GM19023 (cell line): Measurements from ENCODE around the gene IFIT2.
"Not testable (repeated sequence)": the region's sequence is repeated elsewhere in the genome, so short reads cannot be mapped to it uniquely, and the experiment has no call there.

Source experiments
- ATAC-seq: cut with Tn5 transposase; IDR thresholded peaks from one replicate; pipeline ENCODE4 v1.9.1; 2021; ENCODE audit warnings: mild to moderate bottlenecking, moderate library complexity; ENCODE audit not compliant: unreplicated experiment

Gene IFIT2

GRCh38 chr10:89301721-89302445 is at the start of gene IFIT2:
Gene IFIT2 (plus strand): TSS chr10:89302046. CDS start chr10:89302124, 78 bp downstream.
- peak; percentile 58 for ATAC-seq

- ATAC-seq: no peak
Measured at GRCh38 chr10:89252225-89252585, 49.6 kb upstream of the IFIT2 start.

GRCh38 chr10:89255091-89255579 is 46.7 kb upstream of the IFIT2 start:
- not testable (repeated sequence) for ATAC-seq

DNA sequence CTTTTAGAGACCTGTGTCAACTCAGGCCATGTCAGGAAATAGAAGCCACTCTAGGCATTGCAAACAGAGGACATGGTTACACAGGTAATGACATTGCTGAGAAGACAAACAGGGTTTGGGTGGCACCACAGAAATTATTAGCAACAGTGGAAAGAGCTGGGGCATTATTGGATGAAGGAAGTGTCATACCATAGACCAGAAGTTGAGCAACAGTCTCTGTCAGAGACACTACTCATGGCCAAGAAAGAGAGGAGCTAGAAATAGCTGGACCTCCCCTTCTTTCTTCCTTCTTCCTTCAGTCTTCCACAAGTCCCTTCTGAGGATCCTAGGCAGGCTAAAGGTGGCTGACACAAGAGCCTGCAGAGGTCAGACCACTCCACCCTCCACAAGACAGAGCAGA is 46.1 kb upstream of the IFIT2 start:
- no peak for ATAC-seq

- ATAC-seq: no peak
Measured at GRCh38 chr10:89256340-89256739, 45.5 kb upstream of the IFIT2 start.

GRCh38 chr10:89256962-89257361 is 44.9 kb upstream of the IFIT2 start:
- ATAC-seq: no peak

DNA sequence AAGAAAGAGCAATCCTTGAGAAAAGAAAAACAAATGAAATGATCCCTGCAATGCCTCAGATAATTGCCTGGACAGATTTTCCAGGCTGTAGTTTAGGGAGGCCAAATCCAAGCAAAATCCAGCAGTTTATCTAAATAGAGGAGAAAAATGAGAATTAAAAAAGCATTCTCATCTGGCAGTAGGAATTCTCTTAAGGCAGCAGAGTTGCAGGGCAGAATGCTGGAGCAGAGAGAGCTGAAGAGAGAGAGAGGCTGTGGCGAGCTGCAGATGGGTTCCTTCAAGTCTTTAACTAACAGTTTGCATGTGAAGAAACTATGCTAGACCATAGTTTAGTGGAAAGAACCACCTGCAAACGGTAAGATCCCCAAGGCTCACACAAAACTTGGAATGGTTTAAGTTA is 44.3 kb upstream of the IFIT2 start:
- ATAC-seq: no peak

- no peak for ATAC-seq
Measured at GRCh38 chr10:89258881-89259280, 43.0 kb upstream of the IFIT2 start.

- no peak for ATAC-seq
Measured at GRCh38 chr10:89262086-89263051, 39.5 kb upstream of the IFIT2 start.

DNA sequence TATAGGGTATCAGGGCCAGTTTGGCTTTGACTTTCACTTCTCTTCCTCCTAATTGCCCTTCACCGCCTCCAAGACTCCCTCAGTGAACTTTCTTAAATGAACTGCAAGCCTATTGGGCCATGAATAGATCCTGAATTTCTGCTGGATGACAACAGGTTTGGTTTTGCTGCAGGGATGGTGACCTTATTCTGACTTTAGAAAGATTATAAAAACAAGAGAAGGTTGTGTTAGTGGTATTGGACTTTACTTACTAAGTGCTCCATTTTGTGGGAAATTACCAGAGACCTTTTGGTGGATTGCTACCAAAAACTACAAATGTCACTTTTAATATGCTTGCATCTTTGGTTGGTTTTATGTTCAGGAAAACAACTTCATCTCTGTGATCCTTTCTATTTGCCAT is 38.8 kb upstream of the IFIT2 start:
- no peak for ATAC-seq

GRCh38 chr10:89263531-89263930 is 38.3 kb upstream of the IFIT2 start:
- no peak for ATAC-seq

DNA sequence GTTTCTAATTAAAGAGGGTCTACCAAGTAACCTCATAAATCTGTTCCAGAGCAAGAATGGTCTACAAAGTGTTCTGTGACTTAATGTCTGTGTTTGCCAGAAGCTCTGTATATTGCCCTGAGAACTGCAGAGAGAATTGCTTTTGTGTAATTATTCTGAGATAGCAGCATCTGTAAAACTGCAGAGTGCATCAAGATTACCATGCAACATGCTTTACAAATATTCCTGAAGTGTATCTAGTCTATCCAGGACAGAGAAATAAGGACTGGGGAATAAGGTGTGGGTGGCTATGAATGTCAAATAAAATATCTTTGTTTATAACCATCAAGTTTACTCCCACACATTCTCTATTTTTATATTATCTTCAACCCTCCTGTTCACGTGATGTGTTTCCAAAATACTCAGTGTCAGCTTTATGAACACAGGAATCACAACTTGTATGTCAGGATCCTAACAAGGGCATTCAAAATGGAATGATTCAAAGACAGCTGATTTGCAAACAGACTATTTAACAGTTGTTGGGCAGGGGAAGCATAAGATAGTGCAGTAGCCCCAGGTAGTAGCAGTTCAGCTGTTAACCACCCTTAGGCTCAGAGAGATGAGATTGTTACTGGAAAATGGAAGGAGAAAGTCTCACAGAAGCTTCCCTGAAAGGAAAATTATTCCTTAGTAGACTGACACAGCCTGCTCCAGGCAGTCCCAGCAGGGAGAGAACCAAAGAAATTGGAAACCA is 35.0 kb upstream of the IFIT2 start:
- no peak for ATAC-seq

DNA sequence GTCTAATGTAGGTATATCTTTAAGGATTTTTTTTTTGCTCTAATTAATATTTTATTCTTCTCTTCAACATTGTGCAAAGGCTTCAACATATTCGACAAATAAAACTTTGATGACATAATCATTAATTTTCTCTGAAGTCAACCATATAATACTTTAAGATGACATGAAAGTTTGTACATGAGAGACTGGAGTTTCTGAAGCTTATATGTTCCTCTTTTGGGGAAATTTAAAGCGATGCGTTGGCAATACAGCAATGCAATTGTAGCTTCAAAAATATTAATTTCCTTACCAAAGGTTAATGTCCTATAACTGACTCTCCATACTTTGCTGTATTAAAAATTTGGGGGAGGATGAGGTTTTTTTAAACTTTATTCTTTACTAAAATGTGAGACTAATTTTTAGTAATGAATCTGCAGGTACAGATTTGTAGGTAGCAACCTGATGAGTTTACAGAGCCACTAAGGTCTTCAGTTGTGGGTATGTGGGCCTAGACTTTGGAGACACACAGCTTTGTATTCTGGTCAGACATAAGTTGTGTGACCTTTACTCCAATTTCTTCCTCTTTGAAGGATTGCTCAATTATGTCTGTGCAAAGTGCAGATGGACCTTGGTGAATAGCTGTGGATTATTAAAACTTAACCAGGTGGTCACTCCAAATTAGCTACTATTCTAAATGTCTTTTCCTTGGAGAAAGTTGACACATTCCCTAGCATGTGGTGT is 32.3 kb upstream of the IFIT2 start:
- ATAC-seq: no peak

GRCh38 chr10:89270153-89270483 is 31.7 kb upstream of the IFIT2 start:
- ATAC-seq: no peak

DNA sequence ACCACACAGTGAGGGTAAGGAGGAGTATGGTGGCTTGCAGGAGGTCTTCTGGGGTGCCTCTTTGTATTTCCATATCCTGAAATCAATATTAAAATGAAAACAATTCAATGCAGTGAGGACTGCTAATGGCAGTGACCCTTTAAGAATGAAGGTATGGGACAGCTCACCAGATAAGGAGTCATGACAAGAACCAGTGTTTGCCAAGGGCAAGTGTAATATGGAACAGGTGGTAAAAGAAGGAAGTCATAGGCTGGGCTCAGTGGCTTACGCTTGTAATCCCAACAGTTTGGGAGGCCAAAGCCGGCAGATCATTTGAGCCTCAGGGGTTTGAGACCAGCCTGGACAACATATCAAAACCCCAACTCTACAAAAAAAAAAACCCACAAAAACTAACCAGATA is 30.3 kb upstream of the IFIT2 start:
- no peak for ATAC-seq

DNA sequence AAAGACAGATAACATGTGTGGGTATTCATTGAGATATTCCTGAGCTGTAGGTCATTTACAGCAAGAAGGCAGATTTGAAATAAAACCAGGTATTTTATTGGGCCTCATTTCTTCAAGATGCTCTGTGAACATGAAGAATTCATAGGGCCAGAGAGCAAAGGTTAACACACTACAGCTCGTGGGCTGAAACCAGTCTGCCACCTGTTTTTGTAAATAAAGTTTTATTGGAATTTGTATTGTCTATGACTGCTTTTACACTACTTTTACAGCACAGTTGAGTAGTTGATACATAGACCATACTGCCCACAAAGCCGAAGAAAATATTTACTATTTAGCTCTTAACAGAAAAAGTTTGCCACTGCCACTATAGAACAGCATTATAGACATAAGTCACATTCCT is 28.2 kb upstream of the IFIT2 start:
- no peak for ATAC-seq

DNA sequence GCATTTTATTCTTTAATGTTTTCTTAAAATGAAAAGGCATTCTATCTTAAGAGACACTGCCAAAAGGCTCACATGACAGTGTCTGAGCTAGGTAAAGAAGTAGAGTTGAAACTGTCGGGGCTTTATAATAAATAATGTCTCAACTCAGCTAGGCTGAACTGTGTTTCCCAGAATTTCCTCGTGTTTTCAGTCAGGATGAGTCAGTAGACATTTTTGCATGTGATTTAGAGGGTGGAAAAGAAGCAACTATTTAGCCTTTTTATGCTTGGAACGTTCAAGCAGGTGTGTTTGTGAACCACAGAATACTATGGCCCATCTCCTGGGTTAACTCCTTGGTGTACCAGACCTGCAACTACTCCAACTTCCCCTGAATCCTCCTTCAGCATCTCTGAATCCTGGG is 26.9 kb upstream of the IFIT2 start:
- ATAC-seq: no peak

DNA sequence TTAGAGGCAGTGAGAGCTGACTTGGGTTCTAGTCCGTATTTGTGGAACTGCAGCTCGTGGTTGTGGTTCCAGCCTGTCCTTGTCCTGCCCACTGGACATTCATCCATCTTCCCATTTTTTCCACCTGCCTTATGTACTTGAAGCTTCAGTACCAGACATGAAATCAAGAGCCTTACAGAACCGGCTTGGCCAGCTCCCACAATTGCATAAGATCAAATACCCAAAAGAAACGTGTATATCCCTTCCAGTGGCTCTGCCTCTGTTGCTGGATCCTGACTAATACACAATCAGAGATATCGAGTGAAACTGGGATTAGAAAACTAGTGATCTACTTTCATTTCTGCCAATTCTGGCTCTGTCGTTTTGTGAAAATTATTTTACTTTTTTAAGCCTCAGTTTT is 26.5 kb upstream of the IFIT2 start:
- no peak for ATAC-seq

GRCh38 chr10:89278034-89278535 is 23.8 kb upstream of the IFIT2 start:
- ATAC-seq: no peak

GRCh38 chr10:89278900-89279392 is 22.9 kb upstream of the IFIT2 start:
- ATAC-seq: no peak
